ENCODE data around the gene PIBF1. TPM values are rescaled to one million over a fixed set of nuclear protein-coding genes. Genes with fewer than 3 reads are reported as not detected.
A peak's percentile ranks its signal among the peaks of the same experiment; 100 is the strongest.
"Not testable (repeated sequence)": the region's sequence is repeated elsewhere in the genome, so short reads cannot be mapped to it uniquely, and the experiment has no call there.

The PIBF1 gene
- polyA plus RNA-seq, 10 donors: 20.5 to 29.9 (median 25.0) TPM

DNA sequence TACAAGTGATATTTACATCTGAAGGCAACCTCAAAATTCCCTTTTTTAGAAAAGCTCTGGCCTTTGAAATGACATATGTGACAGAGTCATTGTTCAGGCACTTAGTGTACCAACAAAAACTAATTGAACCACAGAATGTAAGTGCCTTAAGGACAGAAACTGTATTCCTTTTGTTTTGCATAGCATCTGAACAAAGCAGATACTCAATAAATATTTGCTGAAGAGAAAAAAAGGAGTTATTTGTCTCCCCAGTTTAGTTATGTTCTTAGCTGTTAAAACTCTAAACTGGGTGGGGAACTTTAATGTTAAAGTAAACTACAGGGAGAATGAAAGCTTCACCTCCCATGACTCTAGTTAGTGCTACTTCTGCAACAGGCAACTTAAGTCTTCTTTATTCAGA, 220.0 kb downstream of the PIBF1 start:
- no peak for DNase-seq

DNA sequence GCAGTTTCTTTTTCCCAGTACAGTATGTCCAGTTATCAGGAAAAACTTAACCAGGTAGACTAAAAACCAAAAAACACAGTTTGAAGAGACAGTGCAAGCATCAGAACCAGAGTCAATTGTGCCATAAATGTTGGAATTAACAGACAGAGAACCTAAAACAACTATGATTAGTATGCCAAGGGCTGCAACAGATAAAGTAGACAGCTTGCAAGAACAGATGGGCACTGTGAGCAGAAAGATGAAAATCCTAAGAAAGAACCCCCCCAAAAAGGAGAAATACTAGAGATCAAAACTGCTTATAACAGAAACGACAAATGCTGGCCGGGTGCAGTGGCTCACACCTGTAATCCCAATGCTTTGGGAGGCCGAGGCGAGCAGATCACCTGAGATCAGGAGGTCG, 229.8 kb downstream of the PIBF1 start:
- DNase-seq: no peak

DNA sequence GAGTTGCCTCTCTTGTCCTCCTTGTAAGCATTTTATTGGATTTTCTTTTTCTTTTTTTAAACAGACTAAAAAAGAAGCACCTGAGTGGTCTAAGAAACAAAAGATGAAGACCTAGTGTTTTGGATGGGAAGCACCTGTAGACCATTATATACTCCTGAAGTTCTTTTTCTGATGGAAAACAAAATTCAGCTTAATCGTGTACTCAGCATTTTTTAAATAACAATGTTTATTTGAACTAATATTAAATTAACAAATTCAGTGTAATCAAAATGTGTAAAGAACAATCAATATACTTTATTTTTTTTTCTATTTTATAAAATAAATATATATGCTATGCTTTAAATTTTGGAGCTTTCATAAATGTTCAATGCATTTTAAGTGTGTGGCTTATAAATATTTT, 233.9 kb downstream of the PIBF1 start:
- DNase-seq: no peak

DNA sequence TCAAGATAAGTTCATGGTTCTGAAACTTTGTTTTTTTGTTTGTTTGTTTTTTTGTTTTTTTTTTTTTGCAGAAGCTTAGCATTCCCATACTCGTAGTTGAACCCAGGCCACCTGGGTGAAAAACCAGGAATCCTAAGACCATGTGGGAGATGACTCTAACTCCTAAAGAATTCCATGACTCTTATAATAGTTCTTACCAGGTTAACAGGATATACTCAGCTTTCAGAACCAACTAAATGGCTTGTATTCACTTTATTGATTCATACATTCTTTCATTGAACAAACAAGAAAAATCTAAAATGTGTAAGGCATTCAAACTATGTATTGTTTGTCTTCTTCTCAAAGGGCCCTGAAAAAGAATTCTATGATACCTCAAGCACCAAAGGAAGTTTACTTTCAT, 236.4 kb downstream of the PIBF1 start:
- no peak for DNase-seq

DNA sequence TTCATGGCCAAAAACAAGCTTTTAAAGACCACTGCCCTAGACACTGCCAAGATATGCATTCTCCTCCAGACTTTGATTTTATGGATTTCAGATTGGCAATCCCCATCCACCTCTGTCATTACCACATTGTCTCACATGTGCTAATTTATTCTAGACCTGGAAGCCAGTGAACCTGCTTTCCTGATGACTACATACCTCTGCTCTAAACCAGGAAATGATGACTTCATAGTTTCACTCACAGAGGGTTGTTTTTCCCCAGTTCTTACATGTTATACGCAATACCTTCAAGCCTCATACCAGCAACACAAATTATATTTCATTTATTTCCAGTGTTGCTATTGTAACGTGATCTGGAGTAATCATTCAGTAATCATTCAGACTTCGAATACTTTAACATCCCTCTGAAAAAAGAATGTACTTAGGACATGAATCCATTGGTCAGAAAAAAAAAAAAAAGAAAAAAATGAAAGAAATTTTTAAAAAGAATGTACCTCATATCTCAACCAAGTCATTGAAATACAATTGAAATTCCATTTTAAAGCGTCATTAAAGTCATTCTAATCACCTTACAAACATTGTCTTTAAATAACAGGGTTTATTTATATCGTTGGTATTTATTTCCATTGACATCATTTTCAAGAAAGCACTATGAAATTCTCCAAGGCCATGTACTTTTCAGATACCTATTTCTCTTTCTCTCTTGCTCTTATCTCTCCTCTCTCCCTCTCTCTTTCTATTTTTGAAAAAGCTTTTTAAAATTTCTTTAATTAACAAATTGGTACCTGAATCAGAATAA, 243.5 kb downstream of the PIBF1 start:
- DNase-seq: no peak

DNA sequence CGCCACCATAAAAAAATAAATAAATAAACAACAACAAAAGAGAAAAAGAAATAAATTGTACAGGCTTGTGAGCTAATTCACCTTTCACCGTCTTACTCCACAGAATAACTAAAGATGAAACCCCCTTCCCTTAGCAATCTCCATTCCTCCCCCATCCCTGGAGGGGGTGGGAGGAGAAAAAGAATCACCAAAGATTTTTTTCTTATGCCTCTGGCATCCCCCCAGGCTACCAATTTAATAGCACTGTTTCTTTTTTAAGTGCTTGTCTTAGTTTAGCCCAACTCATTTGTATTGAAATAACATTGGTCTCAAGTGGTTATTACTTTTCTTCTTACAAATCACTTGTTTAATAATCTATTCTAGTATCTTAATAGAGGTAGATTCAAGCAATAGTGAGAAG, 253.0 kb downstream of the PIBF1 start:
- DNase-seq: no peak

DNA sequence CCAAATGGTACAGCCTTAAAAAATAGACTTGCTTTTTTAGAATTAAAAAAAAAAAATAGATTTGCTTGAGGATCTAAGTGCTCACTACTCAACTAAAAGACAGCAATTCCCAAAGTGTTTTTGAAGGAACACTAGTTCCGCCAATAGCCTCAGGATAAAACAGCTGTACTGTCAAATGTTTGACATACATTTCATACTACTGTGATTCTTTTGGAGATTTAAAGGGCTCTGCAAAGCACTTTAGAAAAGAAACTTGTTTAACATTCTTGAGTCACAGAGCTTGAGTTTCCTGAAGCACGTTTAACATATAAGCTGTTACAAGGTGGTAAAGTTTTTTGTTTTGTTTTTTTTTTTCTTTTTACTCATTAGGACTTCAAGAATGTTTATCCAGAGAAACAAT, 253.7 kb downstream of the PIBF1 start:
- no peak for DNase-seq

DNA sequence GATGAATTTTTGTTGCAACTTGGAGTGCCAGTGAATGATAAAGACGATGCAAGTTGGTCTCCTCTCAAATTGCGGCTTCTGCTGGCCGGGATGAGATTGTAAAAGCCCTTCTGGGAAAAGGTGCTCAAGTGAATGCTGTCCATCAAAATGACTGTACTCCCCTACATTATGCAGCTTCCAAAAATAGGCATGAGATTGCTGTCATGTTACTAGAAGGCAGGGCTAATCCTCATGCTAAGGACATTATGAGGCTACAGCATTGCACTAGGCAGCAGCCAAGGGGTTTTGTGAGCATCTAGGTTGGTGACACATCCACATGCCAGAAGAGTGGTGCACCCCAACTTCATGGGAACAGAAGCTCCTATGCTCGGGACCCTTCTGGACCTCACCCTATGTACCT, 254.6 kb downstream of the PIBF1 start:
- no peak for DNase-seq

DNA sequence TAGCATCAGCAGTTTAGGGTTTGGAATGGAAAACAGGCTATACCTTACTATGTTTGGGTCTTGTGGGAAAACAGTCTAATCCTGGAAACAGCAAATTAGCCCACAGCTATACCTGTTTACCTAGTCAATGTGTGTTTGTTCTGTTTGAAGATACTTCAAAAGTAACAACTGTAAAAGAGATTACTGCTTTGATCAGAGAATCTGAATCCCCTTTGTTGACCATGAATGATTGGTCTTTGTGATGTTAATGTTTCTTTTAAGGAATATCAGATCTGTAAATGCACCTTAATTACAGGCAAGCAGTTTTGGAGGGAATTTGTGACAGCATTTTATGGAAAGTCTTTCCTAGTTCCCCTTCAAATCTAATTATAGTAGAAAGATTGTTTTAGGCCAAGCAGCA, 256.1 kb downstream of the PIBF1 start:
- DNase-seq: no peak

DNA sequence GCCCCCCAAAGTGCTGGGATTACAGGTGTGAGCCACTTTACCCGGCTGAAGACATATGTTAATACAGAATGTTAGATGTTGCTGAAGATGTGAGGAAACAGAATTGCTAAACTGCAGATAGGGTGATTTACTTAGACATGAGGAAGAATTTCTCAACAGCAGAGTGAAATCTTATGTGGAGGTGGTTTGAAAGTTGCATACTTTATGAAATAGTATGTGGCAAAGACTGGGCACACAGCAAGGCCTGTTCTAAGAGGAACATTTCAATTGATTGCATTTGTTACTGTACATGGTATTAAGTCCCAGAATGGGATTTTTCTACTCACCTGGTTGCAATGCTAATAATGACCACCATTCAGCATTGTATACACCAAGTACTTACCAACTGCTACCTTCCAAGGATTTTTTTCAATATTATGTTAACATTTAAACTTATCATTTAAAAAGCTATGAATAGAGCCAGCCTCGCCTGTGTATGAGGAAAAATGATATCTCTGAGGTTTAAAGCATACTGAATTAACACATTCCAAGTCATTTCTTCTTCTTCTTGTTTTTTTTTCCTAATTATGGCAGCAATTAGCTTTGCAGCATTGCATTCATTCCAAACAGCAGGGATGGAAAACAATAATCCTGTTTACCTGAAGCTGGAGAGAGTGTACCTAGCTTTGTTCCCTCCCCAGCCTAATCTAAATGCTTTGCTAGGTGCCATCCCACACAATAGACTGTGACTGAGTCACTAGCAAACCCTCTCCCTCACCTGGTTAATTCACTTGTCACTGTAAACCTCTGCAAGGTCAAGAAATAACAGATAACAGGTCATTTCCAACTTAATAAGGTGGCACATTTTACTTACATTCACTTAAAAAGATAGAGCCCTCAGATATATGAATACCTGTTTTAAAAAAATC, 257.5 kb downstream of the PIBF1 start:
- DNase-seq: no peak

DNA sequence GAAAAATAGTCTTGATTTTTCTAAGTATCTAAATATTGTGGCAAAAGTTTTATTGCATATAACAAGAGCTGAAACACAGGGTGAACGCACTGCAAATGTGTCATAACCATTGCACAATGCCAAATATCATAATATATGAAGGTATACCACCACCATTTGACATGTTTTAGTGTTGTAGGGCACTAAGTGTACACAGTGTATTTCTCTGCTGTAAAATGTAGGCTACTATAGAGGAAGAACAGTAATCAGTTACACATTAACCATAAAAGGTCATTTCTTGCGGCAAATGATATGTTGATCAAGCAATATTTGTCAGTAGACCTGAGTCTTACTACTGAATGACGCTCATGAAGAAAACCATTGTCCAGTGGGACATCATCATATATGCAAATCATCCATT, 258.6 kb downstream of the PIBF1 start:
- no peak for DNase-seq

DNA sequence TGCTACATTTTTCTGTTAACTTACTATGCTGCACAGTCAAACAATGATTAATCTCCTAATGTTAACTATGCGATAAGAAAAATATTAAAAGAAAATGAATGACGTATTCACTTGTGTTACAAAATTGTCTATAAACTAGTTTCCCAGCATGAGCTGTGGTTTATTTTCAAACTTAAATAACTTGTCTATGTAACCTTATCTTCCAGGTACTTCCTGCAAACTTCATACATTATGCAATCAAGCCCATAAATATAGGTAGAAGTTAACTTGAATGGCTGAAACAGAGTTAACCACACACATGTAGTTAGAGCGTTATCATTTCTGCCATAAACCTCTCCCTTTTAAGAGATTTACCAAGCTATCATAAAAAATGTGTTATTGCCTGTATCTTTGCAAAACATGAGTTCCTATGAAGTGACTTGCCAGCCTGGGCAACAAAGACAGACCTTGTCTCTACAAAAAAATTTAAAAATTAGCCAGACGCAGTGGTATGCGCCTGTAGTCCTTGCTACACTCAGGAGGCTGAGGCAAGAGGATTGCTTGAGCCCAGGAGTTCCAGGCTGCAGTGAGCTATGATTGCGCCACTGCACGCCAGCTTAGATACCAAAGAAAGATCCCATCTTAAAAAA, 259.1 kb downstream of the PIBF1 start:
- DNase-seq: no peak

DNA sequence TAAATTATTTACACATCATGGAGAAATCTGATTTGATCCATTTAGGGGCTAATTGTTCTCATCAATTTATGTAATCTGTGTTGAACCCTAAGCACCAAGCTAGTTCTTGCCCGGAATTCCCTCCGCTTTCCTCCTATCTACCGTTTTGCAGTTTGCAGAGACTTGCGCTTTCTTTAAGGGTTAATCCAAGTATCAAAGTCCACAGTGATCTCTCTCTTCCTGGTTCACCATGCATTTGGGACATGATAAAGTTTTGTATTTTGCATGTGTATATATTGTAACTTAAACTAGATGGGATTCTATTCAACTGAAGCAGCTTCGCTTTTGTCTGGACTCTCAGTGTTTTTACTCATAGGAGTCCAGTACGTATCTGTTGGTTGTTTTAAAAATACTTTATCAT, 263.1 kb downstream of the PIBF1 start:
- no peak for DNase-seq

DNA sequence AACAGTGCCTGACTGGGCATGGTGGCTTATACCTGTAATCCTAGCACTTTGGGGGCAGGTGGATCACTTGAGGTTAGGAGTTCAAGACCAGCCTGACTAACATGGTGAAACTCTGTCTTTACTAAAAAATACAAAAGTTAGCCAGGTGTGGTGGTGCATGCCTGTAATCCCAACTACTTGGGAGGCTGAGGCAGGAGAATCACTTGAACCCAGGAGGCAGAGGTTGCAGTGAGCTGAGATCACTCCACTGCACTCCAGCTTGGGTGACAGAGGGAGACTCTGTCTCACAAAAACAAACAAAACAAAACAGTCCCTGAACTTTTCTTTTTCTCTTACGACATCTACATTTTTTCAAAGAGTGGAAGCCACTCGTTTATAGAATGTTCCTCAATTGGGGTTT, 266.7 kb downstream of the PIBF1 start:
- DNase-seq: not testable (repeated sequence)

DNA sequence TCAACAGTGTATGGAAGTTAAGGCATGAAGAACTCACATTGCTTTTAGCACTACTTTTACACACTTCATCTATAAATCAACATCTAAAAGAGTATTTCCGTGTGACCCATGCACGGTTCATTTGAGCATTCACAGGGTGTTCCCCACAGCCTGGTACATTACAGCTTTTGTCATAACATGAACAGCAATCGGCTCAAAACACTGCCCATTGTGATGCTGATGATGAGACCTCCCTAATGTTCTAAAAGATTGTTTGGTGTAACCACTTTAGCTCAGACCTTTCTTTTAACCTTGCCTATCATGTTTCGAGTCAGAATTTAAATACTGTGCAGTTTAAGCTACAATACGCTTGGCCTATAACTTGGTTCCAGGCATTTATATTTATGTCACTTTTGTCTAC, 272.8 kb downstream of the PIBF1 start:
- DNase-seq: no peak

DNA sequence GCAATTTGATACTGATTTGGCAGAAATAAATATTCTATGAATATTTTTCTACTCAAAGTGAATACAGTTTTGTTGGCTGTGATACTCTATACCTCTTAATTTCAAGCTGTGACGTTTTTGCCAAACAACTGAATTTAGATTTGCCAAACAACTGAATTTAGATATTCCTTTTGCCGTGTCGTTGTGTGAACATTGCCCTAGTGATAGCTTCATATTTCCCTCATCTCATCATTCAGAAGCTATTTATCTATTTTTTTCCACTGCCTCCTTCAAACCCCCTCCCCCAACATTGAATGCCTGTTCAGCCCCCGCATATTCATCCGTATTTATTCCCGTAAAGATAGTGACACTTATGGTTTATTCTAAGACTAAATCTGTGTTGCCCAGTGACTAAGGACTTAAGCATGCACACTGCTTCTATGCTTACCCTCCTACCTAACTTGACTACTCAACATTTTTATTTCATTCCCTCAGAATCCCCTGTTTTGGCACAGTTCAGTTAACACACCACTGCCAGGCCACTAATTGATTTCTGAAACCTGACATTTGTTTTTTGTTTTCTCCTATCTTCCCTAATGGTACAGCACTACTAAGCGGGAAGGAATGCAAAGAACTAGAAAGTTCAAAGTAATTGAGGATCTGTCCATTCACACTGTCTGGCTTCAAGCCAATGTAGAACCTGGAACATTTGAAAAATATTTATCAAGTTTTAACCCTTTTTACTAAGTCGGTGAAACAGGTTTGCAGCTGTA, 274.1 kb downstream of the PIBF1 start:
- DNase-seq: peak in 1 of 3 donors; percentile 64

DNA sequence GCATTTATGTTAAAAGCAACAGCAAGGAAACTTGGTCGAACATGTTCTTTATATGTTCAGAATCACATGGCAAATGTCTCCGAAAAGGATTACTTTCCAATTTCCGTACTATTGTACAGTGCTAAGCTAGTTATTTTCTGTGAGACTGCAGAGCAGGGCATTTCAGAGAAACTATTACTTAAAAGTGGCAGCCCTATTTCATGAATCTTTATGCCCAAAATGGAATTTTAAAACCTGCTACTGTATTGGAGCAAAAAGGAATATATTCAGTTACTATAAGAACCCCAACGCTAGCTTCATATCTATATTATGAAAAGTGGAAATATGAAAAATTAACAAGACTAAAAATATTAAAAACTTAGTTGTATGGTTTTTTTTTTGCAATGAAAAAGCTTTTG, 274.6 kb downstream of the PIBF1 start:
- no peak for DNase-seq

DNA sequence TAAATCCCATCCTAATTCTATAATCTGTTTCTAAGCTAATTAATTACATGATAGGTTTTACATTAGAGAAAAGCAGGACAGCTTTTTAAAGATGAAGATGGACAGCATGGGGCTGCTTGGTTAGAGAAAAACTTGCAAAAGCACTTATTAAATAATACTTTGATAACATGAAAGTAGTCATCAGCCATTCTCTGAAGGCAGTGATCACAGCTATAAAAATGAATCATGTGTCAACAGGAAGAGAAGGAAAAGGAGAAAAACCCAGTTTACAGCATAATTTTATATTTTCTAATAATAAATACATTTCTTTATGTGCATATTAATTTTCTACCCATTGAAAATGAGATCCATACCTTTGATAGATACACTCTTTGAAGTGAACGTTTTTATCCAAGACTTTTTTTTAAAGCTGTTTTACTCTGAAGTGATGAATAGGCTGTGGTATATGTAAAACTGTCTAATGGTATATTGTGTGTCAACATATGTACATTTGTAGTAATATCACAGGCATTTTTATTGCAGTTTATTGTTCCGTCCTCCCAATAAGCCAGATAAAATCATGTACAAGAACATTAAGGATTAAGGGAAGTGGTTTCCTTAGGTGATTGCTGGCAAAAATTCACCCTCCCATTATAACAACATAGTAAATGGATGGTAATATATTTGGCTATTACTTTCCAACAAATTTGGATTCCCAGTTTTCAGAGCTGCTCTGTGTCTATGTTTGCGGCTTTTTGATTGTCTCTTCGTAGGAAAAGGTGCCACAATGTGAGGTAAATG, 275.5 kb downstream of the PIBF1 start:
- DNase-seq: no peak

DNA sequence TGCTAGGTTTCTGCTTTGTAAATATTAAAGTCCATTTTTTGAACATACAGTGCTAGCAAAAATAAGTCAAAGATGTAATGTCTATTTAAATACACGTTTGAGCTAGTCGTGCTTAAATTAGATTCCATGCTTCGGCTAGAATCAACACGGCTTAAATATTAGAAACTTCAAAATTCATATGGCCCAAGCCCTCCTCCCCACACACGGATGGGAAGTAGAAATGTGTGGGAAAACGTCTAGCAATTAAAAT, 276.1 kb downstream of the PIBF1 start:
- DNase-seq: no peak

DNA sequence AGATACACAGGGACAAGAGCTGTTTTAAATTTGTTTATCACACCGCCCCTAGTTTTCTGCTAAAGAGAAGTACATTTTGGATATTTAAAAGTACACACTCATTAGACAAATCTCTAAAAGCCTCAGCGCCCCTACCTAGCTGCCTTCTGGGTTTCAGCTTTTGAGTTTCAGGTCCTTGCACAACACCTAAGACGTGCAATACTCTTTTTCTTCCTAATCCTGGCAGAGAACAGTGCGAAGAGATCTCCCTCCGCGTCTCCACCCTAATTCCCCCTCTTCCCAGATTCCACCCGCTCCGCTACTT, 276.5 kb downstream of the PIBF1 start:
- no peak for DNase-seq

DNA sequence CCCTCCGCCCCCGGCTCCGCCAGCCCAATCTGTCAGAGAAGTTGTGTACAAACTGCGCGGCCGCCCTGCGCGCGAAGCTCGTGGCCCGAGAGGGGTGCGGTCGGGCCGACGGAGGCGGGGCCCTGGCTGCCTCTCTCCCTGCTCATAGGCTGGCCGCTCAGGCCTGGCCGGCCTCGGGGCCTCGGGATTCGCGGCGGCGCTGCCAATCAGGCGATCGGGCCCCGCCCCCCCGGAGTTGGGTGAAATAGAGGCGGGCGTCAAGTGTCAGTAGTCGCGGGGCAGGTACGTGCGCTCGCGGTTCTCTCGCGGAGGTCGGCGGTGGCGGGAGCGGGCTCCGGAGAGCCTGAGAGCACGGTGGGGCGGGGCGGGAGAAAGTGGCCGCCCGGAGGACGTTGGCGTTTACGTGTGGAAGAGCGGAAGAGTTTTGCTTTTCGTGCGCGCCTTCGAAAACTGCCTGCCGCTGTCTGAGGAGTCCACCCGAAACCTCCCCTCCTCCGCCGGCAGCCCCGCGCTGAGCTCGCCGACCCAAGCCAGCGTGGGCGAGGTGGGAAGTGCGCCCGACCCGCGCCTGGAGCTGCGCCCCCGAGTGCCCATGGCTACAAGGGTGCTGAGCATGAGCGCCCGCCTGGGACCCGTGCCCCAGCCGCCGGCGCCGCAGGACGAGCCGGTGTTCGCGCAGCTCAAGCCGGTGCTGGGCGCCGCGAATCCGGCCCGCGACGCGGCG, 277.0 kb downstream of the PIBF1 start, which contains the start of gene KLF5:
Gene KLF5 (plus strand): TSS at position 270 of the 724 bp plus-strand sequence. CDS start 323 bp downstream, at position 593.
- DNase-seq: peak; percentile 93 to 98 (median 96)
